Subcutaneous adipose tissue (tissue), 4 donors: Measurements from ENCODE around the gene KCNK2. TPM values are rescaled to one million over a fixed set of nuclear protein-coding genes. Genes with fewer than 3 reads are reported as not detected.

Source experiments
- total RNA-seq, 4 donors: library from RNA; depleted of rRNA; stranded (reverse); fragments of >200 nt; gene quantifications; one replicate each; pipeline ENCODE4 v1.1.0, GENCODE V29; 2016
- TF ChIP-seq, protein P1 (sequence below): fragments of 450-650 bp; IDR thresholded peaks from one replicate; pipeline ENCODE4 v1.5.1; 2016; ENCODE audit warnings: low read depth, mild to moderate bottlenecking, control low read depth, antibody characterized with exemption, moderate library complexity

Gene KCNK2
- total RNA-seq, 4 donors from 2014 or later, result 0.33 to 2.9 (median 1.5) TPM

DNA sequence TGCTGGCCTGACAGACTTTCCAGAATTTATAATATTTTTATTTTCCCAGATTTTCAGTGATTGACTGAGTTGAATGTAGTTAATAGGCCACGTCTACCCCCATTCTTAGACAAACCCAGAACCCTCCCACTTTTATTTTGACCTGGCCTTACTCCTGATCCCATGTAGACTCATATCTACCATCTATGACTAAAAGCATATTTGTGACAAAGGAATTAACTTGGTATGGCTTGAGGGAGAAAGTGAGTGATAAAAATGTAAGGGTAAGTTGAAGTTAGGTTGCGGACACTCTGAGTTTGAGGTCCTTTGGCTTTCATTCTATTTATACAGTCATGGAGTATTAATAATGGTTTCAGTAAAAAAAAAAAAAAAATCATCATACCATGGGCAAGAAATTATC, 168.4 kb downstream of the KCNK2 start:
- TF ChIP-seq, protein P1, sequence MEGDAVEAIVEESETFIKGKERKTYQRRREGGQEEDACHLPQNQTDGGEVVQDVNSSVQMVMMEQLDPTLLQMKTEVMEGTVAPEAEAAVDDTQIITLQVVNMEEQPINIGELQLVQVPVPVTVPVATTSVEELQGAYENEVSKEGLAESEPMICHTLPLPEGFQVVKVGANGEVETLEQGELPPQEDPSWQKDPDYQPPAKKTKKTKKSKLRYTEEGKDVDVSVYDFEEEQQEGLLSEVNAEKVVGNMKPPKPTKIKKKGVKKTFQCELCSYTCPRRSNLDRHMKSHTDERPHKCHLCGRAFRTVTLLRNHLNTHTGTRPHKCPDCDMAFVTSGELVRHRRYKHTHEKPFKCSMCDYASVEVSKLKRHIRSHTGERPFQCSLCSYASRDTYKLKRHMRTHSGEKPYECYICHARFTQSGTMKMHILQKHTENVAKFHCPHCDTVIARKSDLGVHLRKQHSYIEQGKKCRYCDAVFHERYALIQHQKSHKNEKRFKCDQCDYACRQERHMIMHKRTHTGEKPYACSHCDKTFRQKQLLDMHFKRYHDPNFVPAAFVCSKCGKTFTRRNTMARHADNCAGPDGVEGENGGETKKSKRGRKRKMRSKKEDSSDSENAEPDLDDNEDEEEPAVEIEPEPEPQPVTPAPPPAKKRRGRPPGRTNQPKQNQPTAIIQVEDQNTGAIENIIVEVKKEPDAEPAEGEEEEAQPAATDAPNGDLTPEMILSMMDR, result no peak

DNA sequence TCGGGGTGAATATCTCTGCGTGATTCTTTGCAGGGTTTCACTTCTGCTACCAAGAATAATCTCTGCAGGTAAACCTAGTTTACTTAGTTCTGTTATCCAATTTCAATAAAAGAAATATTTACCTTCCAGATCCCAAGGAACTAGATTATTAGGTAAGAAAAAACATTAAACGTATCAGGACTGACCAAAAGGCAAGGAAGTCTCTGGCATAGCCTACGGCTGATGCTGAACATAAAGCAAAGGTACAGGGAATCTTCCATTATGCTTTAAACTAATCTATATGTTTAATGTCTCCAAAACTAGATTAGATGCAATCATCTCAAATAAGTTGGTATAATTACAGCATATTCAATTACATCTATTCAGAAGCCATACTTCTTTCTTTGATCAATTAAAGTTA, 168.9 kb downstream of the KCNK2 start:
- TF ChIP-seq, protein P1, result no peak

DNA sequence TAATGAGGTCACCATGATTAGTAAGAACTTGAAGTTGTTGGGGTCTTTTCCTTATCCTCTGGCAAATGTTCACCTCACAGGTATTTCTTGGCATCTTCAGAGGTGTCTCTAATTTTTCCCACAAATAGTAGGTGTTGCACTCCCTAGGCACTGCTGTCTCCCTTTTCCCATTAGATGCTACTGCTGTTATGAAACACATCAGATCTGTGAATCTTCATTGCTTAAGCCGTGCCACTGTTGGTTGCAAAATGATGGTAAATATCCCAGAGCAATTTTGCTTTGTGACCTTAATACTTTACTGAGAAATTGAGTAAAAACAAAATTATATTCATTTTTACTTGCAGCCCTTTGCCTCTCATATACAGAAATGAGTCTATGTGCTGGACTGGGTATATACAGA, 169.6 kb downstream of the KCNK2 start:
- TF ChIP-seq, protein P1, result no peak

DNA sequence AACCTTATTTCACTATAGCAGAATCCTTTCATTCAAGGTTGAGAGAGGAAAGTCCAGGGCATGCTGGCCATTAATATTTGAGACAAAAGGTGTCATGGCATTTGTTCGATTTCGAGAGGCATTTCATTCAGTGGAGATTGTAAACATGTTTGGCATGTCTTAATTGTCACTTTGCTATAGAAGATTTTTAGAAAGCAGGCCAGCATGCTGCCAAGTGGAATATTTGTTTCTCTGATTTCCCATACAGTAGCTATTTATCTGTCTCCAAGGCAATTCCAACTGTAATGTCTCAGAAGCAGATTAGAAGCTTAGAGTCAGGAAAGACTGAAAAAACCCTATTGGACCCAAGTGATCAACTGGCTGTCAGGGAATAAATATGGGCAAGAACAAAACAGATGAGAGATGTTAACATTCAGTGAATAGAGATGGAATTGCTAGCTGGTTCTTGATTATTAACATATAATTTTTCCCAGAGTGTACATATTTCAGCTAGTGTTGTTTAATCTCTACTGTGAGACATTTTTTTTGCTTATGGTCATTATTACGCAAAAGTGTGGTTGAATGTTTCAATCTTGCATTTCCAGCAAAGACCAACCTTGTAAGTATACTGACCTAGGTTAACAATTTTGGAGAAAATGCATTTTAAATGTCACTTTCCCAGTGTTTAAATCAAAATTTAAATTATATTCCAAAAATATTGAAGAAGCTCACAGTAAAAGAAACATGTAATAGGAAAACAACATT, 174.6 kb downstream of the KCNK2 start:
- TF ChIP-seq, protein P1, result no peak

DNA sequence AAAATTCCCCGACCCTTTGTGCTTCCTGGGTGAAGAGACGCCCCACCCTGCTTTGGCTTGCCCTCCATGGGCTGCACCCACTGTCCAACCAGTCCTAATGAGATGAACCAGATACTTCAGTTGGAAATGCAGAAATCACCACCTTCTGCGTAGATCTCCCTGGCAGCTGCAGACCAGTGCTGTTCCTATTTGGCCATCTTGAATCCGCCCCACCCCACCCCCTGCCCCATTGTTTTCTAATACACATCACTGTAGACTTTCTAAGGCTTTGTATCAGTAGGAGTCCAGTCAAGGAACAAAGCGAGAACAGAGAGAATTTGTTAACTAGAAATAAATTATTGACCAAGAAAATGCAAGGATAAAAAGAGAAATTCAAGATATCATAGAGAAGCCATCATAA, 178.2 kb downstream of the KCNK2 start:
- TF ChIP-seq, protein P1, result no peak

DNA sequence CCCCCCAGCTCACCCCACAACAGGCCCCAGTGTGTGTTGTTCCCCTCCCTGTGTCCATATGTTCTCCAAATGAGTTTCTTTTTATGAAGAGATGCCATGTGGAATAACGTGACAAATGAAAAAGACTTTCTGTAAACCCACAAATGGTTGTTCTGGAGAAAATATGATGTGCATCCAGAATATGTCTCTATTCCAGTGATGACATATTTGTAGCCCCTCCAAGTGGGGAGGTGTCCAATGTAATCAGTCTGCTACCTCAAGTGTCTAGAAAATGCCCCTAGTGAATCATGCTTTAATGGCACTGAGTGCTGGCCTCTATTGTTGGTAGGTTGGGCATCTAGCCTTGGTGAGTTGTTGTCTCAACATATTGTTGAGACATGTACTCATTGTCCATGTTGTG, 179.6 kb downstream of the KCNK2 start:
- TF ChIP-seq, protein P1, result no peak

DNA sequence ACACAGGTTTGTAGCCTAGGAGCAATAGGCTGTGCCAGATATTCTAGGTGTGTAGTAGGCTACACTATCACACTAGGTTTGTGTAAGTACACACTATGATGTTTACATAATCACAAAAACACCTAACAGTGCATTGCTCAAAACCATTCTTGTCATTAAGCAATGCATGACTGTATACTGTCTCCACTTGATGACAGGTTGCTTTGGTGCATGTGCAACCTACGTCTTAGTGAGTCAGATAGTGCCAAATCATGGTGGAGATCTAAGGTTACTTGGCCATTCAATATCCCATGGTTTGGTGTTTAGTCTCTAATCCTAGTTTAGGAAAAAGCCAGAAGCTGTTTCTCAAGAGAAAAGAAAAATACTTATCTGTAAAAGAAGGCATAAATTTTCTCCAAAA, 181.1 kb downstream of the KCNK2 start:
- TF ChIP-seq, protein P1, result no peak
